ENCODE data around the gene FAF2. TPM values are rescaled to one million over a fixed set of nuclear protein-coding genes. Genes with fewer than 3 reads are reported as not detected.

FAF2 gene
- total and polyA plus RNA-seq, 10 of the 15 experiments (the other 5 are each of a cell fraction or from before 2014, with no cell fraction given), result 19.0 to 45.1 (median 35.6) TPM

GRCh38 chr5:176407456-176408251 is 40.5 kb upstream of the FAF2 start:
- no peak for DNase-seq (ENCODE audit: low read depth, low spot score)
- no peaks in the 10 kb centered on the region for H3K9me3 ChIP-seq (replicated peaks; ENCODE audit: control insufficient read depth, insufficient read depth, low read length)
- ChIA-PET POLR2A (interaction anchor here (0.6 kb wide), 1 partner anchor 21 kb away, joined by 3 read pairs; no protein-coding TSS in a partner anchor), RAD21 (ENCODE audit: unreplicated experiment) (interaction anchor here (0.7 kb wide), 1 partner anchor 21 kb away, joined by 4 read pairs; no protein-coding TSS in a partner anchor), SMC1A (ENCODE audit: uncharacterized antibody, unreplicated experiment) (interaction anchor here (1.7 kb wide), 1 partner anchor 8 kb away, joined by 5 read pairs; the partner anchor contains the start of gene CLTB), CTCF (interaction anchor here (0.7 kb wide), 2 partner anchors 10 to 128 kb away, joined by 3 read pairs; no protein-coding TSS in a partner anchor)
- in situ Hi-C loops (cut with MboI), result no loop called here
- no peak overlapping the region for H3K4me3 ChIP-seq
- no peaks in the 10 kb centered on the region for H4K20me1 ChIP-seq (ENCODE audit: control insufficient read depth, insufficient read depth)
- H2AFZ ChIP-seq (ENCODE audit: control insufficient read depth, low read depth, low read length), result no peak overlapping the region
- H3K4me2 ChIP-seq (ENCODE audit: control insufficient read depth, insufficient read depth), result no peak overlapping the region
- no TSS peak for BruUV-seq (replicated peaks)
- no peaks in the 10 kb centered on the region for H3K27me3 ChIP-seq (replicated peaks in 1 of 2; ENCODE audit: control insufficient read depth in 2 of 2, insufficient read depth in 2 of 2, low read length in 1 of 2)
- 83% methylated on average over 6 of the region's 6 CpGs for WGBS (ENCODE audit: insufficient coverage, insufficient replicate concordance, low lambda C conversion rate, missing lambda C conversion rate)
- no peaks in the 10 kb centered on the region for H3K79me2 ChIP-seq (ENCODE audit: control insufficient read depth, insufficient read depth, low read length)
- intact Hi-C loops (cut with micrococcal nuclease; ENCODE audit: unreplicated experiment), result no loop called here
- no peak overlapping the region for H3K27ac ChIP-seq (ENCODE audit: control insufficient read depth, insufficient read depth)
- no peaks in the 10 kb centered on the region for H3K4me1 ChIP-seq (ENCODE audit: control insufficient read depth, insufficient read depth, low read length)
- FAIRE-seq, result no peak
- ATAC-seq, result no peak
- no peak overlapping the region for H3K9ac ChIP-seq (ENCODE audit: control insufficient read depth, insufficient read depth, low read length)
- no peaks in the 10 kb centered on the region; a peak in 1 of 4 replicates for H3K36me3 ChIP-seq (ENCODE audit: control insufficient read depth in 2 of 2, insufficient read depth in 2 of 2, low read length in 1 of 2)
- TF ChIP-seq MEF2A (IDR thresholded peaks at IDR 0.05; ENCODE audit: insufficient read depth, low read depth, low read length) (no peak), TBL1XR1 (IDR thresholded peaks at IDR 0.05; ENCODE audit: low read depth, low read length) (no peak), FOXK2 (IDR thresholded peaks at IDR 0.05) (no peak), BCL11A (IDR thresholded peaks at IDR 0.05; ENCODE audit: low read depth, low read length) (no peak), BACH1 (IDR thresholded peaks at IDR 0.05; ENCODE audit: borderline replicate concordance) (no peak), HDGF (IDR thresholded peaks at IDR 0.05) (no peak), PRDM15 (CRISPR knock-in tag; IDR thresholded peaks at IDR 0.05) (no peak), YBX1 (IDR thresholded peaks at IDR 0.05) (no peak), NKRF (conservative IDR thresholded peaks at IDR 0.05) (no peak), RUNX3 (IDR thresholded peaks at IDR 0.05; ENCODE audit: low read length) (no peak), BCLAF1 (IDR thresholded peaks at IDR 0.05) (no peak), TCF12 (IDR thresholded peaks at IDR 0.05; ENCODE audit: low read depth, low read length) (no peak), SMAD5 (IDR thresholded peaks at IDR 0.05; ENCODE audit: low read depth) (no peak), IRF5 (IDR thresholded peaks at IDR 0.05; ENCODE audit: borderline replicate concordance) (no peak), DPF2 (IDR thresholded peaks at IDR 0.05) (no peak)

Data from GM12878 (cell line).